ENCODE data around the gene ELFN2. TPM values are rescaled to one million over a fixed set of nuclear protein-coding genes. Genes with fewer than 3 reads are reported as not detected.

Gene ELFN2
- polyA plus RNA-seq, 1 donor from 2014 or later = 4.4 TPM

- Histone ChIP-seq H3F3A (ENCODE audit: insufficient read depth, low read length, poor library complexity, severe bottlenecking) (no peaks in the 10 kb centered on the region), H3K27ac (ENCODE audit: low read length) (no peak overlapping the region), H3K4me3 (ENCODE audit: low read length) (no peak overlapping the region), H3K36me3 (ENCODE audit: insufficient read depth, low read length) (no peaks in the 10 kb centered on the region), H3K9me2 (ENCODE audit: insufficient read depth, low read length) (no peaks in the 10 kb centered on the region), H2AFZ (ENCODE audit: low read depth, low read length) (no peak overlapping the region), H3K9me3 (ENCODE audit: low read length) (no peaks in the 10 kb centered on the region), H4K20me1 (ENCODE audit: insufficient read depth) (no peaks in the 10 kb centered on the region), H3K27me3 (ENCODE audit: insufficient read depth, low read depth, low read length) (no peaks in the 10 kb centered on the region), H3K79me2 (replicated peaks; ENCODE audit: insufficient read depth, low read length) (no peaks in the 10 kb centered on the region), H3K9ac (ENCODE audit: low read length) (no peak overlapping the region), H3K4me2 (ENCODE audit: low read length) (no peak overlapping the region)
- TF ChIP-seq CTCF (IDR thresholded peaks at IDR 0.05; ENCODE audit: poor library complexity, severe bottlenecking) (peak; percentile 96), RAD21 (conservative IDR thresholded peaks at IDR 0.05) (peak; percentile 97), SMC3 (conservative IDR thresholded peaks at IDR 0.05; ENCODE audit: poor library complexity) (peak; percentile 97)
- TF ChIP-seq, protein P1, sequence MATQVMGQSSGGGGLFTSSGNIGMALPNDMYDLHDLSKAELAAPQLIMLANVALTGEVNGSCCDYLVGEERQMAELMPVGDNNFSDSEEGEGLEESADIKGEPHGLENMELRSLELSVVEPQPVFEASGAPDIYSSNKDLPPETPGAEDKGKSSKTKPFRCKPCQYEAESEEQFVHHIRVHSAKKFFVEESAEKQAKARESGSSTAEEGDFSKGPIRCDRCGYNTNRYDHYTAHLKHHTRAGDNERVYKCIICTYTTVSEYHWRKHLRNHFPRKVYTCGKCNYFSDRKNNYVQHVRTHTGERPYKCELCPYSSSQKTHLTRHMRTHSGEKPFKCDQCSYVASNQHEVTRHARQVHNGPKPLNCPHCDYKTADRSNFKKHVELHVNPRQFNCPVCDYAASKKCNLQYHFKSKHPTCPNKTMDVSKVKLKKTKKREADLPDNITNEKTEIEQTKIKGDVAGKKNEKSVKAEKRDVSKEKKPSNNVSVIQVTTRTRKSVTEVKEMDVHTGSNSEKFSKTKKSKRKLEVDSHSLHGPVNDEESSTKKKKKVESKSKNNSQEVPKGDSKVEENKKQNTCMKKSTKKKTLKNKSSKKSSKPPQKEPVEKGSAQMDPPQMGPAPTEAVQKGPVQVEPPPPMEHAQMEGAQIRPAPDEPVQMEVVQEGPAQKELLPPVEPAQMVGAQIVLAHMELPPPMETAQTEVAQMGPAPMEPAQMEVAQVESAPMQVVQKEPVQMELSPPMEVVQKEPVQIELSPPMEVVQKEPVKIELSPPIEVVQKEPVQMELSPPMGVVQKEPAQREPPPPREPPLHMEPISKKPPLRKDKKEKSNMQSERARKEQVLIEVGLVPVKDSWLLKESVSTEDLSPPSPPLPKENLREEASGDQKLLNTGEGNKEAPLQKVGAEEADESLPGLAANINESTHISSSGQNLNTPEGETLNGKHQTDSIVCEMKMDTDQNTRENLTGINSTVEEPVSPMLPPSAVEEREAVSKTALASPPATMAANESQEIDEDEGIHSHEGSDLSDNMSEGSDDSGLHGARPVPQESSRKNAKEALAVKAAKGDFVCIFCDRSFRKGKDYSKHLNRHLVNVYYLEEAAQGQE (IDR thresholded peaks at IDR 0.05; ENCODE audit: borderline replicate concordance) = no peak
Observed at GRCh38 chr22:37457093-37457893, 30.0 kb upstream of the ELFN2 start.

- no peak overlapping the region for H3K4me3 ChIP-seq (ENCODE audit: low read length)
- H3K79me2 ChIP-seq (replicated peaks; ENCODE audit: insufficient read depth, low read length) = no peaks in the 10 kb centered on the region
Observed at GRCh38 chr22:37456346-37456745, 29.1 kb upstream of the ELFN2 start.

More at GRCh38 chr22:37456346-37456745, 29.1 kb upstream of the ELFN2 start:
- Histone ChIP-seq H3K4me2 (ENCODE audit: low read length) (no peak overlapping the region), H3K27ac (ENCODE audit: low read length) (no peak overlapping the region), H3K27me3 (ENCODE audit: insufficient read depth, low read depth, low read length) (no peaks in the 10 kb centered on the region), H2AFZ (ENCODE audit: low read depth, low read length) (no peak overlapping the region), H3K9me2 (ENCODE audit: insufficient read depth, low read length) (no peaks in the 10 kb centered on the region), H3K36me3 (ENCODE audit: insufficient read depth, low read length) (no peaks in the 10 kb centered on the region), H3K9me3 (ENCODE audit: low read length) (no peaks in the 10 kb centered on the region), H4K20me1 (ENCODE audit: insufficient read depth) (no peaks in the 10 kb centered on the region), H3F3A (ENCODE audit: insufficient read depth, low read length, poor library complexity, severe bottlenecking) (no peaks in the 10 kb centered on the region), H3K9ac (ENCODE audit: low read length) (no peak overlapping the region)
- no peak for TF ChIP-seq EZH2 (IDR thresholded peaks at IDR 0.05; ENCODE audit: borderline replicate concordance, insufficient read depth, low read length, poor library complexity, severe bottlenecking)
- TF ChIP-seq CTCF (IDR thresholded peaks at IDR 0.05; ENCODE audit: poor library complexity, severe bottlenecking) = no peak
- TF ChIP-seq RAD21 (conservative IDR thresholded peaks at IDR 0.05) = no peak
- TF ChIP-seq, protein P1 (IDR thresholded peaks at IDR 0.05; ENCODE audit: borderline replicate concordance) = no peak
- TF ChIP-seq SMC3 (conservative IDR thresholded peaks at IDR 0.05; ENCODE audit: poor library complexity) = no peak
- TF ChIP-seq TAF1 (IDR thresholded peaks at IDR 0.05; ENCODE audit: low read depth) = no peak
- TF ChIP-seq POLR2AphosphoS5 (IDR thresholded peaks at IDR 0.05) = no peak

All from neural cell (in vitro differentiated cells).